ENCODE data around the gene CAB39L.

DNA sequence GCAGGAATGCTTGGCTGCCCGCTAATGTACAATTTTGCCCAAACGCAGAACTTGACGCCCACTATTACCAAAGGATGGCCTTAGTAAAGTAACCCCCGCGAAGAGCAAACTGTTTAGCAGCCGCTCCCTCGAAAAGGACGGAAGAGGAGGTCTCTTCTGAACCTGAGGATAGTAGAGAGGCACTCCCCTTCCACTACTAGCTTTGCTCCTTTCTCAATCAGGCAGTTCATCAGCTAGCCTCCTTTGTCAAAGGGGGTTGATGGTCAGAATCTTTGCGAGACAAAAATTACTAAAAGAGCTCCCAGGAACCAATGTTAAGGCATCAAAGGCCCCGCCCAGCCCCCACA is 534 bp downstream of the CAB39L start:
- no peak for TF ChIP-seq KDM5A (IDR thresholded peaks at IDR 0.05)
- TF ChIP-seq, protein P1, sequence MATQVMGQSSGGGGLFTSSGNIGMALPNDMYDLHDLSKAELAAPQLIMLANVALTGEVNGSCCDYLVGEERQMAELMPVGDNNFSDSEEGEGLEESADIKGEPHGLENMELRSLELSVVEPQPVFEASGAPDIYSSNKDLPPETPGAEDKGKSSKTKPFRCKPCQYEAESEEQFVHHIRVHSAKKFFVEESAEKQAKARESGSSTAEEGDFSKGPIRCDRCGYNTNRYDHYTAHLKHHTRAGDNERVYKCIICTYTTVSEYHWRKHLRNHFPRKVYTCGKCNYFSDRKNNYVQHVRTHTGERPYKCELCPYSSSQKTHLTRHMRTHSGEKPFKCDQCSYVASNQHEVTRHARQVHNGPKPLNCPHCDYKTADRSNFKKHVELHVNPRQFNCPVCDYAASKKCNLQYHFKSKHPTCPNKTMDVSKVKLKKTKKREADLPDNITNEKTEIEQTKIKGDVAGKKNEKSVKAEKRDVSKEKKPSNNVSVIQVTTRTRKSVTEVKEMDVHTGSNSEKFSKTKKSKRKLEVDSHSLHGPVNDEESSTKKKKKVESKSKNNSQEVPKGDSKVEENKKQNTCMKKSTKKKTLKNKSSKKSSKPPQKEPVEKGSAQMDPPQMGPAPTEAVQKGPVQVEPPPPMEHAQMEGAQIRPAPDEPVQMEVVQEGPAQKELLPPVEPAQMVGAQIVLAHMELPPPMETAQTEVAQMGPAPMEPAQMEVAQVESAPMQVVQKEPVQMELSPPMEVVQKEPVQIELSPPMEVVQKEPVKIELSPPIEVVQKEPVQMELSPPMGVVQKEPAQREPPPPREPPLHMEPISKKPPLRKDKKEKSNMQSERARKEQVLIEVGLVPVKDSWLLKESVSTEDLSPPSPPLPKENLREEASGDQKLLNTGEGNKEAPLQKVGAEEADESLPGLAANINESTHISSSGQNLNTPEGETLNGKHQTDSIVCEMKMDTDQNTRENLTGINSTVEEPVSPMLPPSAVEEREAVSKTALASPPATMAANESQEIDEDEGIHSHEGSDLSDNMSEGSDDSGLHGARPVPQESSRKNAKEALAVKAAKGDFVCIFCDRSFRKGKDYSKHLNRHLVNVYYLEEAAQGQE (IDR thresholded peaks at IDR 0.05): no peak
